NCI-H1417 (cell line): ENCODE data around the gene PPP1R10.
A peak's percentile ranks its signal among the peaks of the same experiment; 100 is the strongest.

Experiments
- DNase-seq, 3 experiments: peaks; one replicate each; lab custom pipeline; 2025; lab: John Stamatoyannopoulos, UW

Gene PPP1R10

DNA sequence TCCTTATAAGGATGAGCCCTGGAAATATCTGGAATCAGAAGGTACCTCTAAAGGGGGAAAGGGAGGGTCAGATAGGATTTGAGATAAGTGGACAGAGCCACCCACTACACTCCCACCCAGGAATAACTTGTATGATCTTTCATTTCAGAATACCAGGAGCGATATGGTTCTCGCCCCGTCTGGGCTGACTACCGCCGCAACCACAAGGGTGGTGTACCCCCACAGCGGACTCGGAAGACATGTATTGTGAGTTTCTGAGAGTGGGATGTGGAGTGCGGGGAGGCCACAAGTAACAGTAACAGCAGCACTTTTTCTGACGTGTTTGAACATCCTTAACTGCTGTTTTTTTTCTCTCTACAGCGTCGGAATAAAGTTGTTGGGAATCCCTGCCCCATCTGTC, 2.5 kb upstream of the PPP1R10 start:
- DNase-seq = no peak

DNA sequence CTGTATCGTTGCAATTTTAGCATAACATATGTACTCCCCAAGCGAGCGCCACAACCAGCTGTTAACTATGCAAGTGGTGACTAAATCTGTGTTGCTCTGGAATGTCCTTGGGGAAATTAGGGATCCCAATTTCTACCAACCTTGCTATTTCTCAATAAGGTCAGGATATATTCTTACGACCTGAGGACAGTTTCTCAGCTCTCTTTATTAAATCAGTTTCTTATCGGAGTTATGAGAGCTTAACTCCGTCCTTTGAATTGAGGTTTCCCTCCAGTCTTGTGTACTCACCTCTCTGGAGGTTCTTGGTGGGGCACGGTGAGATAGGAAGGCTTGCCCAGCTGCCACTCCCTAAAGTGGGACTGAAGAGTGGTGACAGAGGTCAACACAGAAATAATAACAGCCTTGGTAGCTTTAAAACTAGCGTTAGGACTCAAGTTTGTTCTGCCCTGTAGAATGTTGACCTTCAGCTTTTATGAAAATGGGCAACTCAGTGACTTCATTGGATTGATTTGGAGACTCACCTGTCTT, 1.3 kb upstream of the PPP1R10 start:
- no peak for DNase-seq

DNA sequence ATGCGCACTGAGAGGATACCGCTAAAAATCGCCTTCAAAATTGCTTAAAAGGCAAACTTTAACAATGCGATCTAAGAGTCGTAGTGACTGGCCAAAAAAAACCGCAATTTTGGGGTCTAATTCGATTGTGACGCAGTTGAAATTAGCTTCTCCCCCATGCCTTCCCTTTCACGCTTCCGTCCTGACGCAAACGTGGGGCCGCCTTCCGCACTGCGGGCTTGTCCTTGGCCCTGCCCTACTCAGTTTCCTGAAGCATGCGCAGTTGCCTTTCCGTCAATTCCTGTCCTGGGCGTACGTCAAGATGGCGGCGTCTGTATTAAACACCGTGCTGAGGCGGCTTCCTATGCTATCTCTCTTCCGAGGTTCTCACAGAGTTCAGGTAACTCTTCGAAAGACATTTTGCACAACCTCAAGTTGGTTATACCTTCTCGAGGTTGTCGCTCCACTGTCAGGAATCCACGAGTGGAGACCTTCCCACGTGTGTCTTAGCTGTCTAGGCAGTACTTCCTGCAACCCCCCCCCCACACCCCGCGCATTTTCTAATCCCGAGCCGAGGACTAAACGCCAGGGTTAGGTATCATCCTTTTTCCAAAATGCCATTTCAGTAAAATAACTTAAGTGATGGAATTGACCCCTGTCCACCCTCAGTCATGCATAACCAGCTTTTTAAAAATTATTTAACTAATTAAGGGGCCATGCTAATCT, 674 bp upstream of the PPP1R10 start, which contains the start of gene MRPS18B:
TSS of gene MRPS18B (plus strand) at position 276 of the 705 bp plus-strand sequence. CDS start at position 302, 26 bp downstream.
- peak; percentile 99 for DNase-seq

DNA sequence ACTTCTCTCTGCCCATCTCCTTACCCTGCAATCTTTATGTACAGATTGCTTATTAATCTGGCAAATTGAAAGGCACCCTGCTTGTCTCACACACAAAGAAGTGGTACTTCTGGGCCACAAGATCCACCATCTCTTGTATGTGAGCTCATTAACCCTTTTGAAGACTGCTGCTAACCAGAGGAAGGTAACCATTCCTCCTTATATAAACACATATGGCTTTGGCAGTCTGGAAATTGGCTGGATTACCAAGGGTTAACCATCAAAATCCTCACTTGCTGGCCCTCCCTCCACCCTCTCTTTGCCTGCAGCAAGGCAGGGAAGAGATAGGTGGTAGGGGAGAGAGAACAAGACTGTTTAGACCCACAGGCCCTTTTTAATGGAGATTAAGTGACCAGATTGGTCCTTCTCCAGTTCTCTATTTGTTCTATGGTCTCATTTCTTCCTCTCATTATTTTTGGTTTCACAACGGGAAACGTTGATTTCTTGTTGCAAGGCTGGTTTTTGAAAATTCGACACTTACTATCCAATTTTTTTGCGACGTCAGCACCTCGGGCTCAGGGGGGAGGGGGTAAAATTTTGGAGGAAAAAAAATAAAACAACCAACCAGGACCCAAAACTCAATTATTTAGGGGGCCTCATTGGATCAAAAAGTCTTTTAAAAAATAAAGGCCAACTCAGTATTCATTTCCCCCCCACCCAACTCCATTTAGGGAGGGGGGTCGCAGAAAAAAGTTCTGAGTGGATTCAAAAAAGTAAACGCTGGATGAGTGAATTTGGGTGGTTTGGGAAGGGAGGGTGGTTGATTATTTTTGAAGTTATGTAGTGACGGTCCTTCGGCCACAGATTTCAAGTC, 859 bp downstream of the PPP1R10 start:
- peak; percentile 26 to 75 (median 62) for DNase-seq

DNA sequence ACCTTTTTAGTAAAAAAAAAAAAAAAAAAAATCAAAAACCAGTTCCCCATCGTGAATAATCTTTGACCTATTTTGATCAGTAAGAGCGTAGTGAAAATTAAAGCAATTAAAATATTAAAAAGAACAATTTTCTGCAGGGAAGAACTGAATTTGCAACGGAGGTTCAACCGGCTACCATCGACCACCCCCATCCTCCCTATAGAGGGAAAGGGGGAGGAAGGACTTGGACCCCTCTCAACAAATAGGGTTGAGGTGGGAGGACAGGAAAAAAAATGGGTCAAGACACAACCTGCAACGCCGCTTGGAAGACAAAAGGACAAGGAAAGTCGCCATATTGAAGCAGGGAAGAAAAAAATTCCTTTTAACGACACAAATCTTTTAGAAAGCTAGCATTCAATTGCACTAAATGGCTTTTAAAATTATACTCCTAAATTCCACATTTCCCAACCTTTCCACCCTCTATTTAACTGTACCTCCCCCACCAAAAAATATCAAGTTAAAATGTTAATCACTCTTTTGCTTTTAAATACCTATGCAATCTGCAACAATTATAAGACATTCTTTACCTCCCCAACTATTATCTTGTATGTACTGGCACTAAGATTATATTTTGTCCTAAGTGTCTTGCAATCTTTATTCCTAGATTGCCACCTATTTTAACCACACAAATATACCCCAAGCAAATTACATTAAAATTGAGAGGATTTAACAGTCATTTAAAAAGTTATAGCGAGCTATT, 1.7 kb downstream of the PPP1R10 start:
- DNase-seq = peak; percentile 40 to 90 (median 58)

DNA sequence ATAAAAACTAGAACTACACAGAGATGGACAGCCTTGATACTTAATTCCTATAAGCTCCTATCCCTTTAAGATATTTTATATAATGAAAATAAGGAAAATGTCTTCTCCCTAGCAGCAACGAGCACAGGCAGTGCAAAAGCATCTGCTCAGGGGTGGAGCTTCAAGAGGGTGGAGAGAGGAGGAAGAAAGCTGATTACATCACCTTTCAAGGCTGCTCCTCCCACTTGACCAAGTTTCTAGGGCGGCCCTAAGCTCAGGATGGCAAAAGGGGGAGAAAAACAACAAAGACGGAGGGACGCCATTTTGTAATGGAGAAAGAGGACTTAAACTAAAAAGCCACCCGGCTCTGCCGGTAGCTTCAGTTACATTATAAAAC, 2.2 kb downstream of the PPP1R10 start:
- DNase-seq = peak; percentile 89 to 98 (median 95)

DNA sequence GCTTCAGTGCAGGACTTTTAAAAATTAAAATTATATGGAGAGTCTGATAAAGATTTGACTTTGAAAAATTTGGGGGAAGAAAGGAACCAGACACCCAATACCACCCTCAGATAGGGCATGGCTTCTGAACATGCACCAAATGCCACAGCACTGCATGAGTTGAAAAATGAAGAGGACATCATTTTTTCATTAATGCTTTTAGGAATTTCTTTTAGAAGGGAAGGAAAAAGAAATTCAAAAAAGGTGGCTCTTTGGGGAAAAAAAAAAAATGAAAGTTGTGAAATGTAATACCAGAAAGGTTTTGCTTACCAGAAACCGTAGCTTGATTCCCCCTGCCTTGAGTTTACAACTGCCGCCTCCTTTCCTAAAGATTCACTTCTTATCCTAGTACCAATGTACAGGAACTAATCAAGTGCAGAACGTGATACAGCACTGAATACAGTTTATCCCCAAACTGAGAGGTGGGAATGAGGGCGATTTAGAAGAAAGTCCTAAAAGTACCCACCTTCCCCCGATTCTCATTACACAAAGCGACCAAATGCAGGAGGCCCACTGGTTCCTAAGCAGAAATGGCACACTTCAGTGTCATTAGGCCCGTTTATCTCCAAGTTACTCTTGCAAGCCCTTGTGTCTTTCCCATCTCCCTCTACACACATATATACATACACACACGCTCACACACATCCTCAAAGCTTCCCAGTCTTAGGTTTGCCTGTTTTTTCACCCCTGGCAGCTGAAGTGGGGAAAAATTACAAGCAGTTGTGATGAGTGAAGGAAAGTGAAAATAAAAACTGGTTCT, 2.8 kb downstream of the PPP1R10 start:
- no peak for DNase-seq

DNA sequence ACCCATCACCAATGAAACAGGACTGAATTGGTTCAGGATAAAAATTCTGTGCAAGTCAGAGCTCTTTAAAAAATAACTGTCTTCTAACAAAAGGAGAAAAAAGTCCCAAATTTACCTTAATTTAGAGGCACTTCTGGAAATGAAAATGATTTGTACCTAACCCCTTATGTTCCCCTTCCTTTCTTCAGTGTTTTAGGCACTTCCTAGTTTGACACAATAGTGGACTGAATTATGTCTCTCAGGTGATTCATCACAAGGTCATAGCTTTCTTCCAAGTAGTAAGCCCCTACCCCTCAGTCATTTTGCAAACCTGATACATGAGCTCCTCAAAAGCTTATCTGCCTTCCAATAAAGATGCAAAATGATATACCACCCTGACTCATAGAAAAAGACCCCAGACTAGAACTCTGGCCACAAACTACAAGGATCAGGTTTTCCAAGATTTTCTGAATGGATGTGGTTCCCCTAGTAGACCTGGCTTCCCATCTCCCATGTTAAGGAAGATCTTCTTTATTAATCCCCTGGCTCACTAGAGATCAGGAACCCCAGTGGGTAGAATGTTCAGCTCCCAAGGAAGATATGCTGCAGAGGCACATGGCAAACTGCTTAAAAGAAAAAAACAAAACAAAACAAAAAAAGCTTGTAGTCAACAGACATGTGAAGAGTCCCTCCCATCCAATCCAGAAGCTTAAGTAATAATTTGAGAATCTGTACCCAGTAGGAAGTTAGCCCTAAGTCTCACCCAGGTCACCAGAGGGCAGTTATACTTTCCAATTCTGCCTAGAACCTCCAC, 3.6 kb downstream of the PPP1R10 start:
- peak in 1 of 3 experiments; percentile 25 for DNase-seq

DNA sequence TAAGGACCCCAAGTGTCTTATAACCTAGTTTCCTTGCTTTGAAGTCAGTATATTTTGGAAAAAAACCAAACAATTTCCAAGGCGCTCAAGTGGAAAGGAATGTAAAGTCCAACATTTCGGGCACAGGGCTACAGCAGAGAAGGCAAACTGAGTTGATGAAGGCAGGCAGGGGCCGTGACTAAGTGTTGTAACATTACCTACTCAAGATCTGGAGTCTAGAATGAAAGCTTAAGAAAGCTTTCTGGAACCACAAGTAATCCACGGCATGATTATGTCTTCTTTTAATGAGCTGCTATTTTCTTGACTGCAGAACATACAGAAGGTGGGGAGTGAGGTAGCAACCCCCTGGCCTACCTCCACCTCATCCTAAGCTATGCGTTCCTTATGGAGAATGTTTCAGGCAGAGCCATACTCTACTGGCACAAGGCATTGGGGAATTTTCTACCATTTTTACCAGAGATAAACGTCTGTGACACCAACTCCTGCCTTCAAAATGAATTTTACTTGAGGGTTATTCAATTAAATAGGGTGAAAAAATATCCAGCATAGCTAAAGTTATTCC, 4.3 kb downstream of the PPP1R10 start:
- no peak for DNase-seq

DNA sequence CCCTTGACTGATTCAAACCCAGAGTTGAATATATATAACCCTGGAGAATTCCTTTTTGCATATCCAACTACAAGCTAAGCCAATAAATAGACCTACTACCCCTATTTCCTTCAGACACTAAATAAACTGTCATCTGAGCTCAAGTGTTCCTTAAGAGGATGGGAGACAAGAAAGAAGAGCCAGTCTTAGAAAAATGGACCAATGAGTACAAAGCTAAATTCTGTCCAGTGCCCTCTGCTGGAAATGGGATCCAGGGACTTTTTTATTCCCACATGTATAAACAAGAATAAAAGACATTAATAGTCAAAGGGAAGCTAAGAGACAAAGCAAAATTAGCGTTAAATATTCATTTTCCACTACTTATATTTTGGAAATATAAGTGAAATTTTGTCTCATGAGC, 4.8 kb downstream of the PPP1R10 start:
- DNase-seq = peak in 1 of 3 experiments; percentile 28

DNA sequence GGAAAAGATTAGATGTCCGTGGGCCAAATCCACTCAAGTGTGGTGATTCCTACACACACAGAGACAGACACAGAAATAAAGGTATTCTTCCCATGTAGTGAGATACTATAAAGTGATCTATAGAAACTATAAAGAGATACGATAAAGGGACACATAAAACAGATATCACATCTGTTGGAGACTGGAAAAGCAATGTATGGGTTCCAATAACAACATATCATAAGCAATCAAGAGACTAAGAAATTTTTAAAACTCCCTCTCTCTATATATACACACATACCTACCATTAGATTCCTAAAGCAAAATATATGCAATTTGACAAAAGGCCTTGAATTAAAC, 5.2 kb downstream of the PPP1R10 start:
- DNase-seq = no peak

DNA sequence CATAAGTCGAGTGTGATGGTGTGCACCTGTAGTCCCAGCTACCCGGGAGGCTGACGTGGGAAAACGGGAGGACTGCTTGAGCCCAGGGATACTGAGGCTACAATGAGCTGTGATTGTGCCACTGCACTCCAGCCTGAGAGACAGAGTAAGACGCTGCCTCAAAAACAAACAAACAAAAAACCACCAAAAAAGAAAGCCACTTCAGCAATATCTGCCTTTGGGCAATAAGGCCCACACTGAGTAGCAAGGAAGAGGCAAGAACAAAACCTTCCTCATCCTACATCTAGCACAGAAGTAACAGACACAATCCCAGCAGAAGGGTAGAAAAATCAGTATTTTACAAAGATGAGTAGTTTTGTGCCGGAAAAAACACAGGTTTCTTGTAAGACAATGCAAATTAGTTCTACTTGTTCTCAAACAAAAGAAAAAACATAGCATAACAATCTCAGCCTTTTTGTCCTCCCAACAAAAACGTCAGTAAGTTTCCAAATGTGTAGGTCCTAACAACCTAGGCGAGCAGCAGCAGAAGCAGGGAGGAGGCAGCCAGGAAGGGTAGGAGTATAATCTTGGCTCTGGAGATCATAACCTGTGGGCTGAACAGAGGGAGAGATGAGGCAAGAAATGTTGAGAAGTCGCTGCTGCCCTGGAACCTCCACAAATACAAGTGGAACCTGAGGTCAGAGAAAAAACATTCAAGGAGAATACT, 5.7 kb downstream of the PPP1R10 start:
- DNase-seq = no peak

DNA sequence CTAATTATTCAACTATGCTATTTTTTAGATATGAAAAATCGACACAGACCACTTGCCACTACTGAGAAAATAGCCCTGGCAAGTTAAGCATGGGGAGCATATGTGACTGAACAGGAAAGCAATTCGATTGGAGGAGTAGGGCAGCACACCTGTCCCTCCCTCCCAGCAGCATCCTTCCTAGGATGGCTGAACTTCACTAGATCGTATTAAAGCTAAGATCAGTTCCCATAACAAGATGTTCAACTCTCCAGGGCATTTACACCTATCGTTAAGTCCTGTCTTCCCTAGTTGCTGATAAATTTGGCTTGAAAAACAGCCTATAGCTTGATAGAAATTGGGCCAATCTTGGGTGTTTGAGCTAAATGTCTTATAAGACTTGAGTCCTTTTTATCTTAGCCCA, 7.0 kb downstream of the PPP1R10 start:
- no peak for DNase-seq

DNA sequence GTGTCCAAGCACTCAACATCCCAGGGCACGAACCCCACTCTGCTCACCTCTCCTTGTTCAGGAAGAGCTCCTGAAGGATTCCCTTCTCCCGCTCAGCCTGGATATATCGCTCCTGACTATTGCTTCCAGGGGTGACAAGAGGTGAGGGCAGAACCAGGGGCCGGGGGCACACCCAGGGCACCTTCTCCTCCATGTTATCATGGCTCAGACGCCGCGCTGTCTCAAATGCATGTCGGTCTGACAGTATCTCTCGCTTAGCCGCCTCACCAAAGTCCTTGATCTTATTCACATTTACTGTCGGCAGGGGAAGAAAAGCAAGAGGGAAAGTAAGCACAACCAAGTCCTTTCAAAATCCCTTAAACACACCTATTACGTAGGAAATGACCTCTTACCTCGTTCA, 13.1 kb downstream of the PPP1R10 start:
- DNase-seq = no peak

DNA sequence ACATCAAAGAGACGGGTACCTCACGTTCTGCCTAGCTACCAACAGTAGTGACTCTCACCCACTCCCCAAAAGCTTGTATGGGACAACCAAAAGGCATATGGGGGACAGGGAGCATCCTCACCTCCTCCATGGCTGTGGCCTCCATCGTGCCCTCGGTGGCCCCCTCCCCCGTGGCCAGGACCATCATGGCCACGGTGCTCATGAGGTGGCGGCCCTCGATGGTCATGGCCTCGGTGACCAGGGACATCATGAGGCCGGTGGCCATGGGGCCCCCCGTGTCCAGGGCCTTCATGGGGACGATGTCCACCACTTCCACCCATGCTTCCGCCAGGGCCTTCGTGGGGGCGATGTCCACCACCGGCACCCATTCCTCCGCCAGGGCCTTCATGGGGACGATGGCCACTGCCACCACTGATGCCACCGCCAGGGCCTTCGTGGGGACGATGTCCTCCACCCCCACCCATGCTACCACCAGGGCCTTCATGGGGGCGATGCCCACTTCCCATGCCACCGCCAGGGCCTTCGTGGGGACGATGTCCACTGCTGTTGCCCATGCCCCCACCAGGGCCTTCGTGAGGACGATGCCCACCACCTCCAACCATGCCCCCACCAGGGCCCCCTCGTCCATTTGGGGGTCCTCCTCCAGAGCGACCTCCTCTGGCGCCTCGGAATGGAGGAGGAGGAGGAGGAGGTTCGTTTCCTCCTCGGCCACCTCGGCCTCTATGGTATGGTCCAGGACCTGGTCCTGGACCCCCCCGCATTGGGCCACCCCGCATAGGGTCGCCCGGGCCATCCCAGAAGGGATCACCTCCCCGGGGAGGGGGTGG, 15.0 kb downstream of the PPP1R10 start:
- DNase-seq = no peak

DNA sequence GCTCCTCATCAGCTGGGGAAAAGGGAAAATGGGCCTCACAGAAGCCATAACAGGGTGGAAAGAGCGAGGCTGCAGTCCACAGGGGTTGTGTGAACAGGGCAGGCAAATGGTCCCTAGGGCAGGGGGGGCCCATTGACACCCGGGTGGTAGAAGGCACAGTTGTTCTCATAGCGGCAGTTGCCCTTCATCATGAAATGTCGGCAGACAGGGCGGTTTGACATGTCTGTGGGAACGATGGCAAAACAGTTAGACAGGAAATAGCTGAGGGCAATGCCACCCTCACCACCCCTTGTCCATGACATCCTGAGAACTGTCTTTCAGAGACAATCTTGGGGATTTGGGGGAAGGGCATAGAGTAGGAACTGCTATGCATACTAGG, 15.6 kb downstream of the PPP1R10 start:
- no peak for DNase-seq

DNA sequence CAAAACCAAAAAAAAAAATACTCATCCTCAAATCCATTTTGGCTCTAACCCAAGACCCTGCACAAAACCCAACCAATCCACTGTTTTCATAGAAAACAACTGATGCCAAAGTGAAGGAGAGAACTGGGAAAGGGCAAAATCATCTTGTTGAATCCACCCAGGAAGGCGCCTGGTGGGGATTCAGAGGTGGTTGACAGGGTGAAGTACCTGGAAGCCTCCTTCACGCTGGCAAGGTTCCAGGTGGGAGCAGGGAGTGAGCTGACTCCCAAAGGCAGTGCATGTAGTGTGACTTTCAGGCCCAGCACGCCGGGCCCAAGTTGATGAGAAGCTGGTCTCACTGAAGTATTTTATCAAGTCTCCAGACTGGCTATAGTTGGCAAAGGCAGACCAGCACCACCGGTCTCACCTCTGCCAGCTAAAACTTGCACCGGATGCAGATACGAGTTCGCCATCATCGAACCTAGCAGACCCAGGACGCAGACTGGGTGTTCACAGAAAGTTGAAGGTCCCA, 16.5 kb downstream of the PPP1R10 start:
- DNase-seq = peak in 1 of 3 experiments; percentile 22

DNA sequence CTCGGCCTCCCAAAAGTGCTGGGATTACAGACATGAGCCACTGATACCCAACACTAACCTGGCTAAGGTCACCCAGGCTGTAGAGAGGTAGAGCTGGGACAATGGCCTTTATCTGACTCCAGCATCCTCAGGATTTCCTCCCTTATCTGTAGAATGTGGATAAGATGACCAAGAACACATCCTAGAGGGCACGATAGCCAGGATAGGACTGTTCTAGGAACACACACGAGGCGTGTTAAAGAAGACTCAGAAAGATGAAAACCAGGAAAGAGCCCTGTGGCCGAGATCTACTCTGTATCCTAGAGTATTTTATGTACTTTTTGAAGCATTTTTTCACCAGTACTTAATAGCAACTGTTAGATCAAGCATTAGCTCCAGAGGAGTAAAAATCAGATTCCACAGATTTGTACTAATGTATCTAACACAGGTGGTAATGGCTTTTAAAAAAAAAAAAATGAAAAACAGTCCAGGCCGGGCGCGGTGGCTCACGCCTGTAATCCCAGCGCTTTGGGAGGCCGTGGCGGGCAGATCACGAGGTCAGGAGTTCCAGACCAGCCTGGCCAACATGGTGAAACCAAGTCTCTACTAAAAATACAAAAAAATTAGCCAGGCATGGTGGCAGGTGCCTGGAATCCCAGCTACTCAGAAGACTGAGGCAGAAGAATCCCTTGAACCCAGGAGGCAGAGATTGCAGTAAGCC, 17.3 kb downstream of the PPP1R10 start:
- peak in 1 of 3 experiments; percentile 10 for DNase-seq
